Measurements from ENCODE around the gene NOX4. TPM values are rescaled to one million over a fixed set of nuclear protein-coding genes. Genes with fewer than 3 reads are reported as not detected.

Gene NOX4
- polyA plus RNA-seq, 3 donors: not detected

- H3K9ac ChIP-seq (ENCODE audit: insufficient read depth, low read length, poor library complexity, severe bottlenecking): no peak overlapping the region
- H3K36me3 Mint-ChIP-seq: no peaks in the 10 kb centered on the region
- H3K27ac ChIP-seq (ENCODE audit: low read depth in 1 of 2, low read length in 2 of 2): no peak overlapping the region
- H3K9me3 ChIP-seq (replicated peaks in 1 of 2; ENCODE audit: control insufficient read depth in 1 of 2, insufficient read depth in 1 of 2, low read length in 2 of 2): no peaks in the 10 kb centered on the region
- H3K27ac Mint-ChIP-seq: no peak overlapping the region
- no peak for DNase-seq
- no CpG with 5 or more reads among the region's 3 CpGs for WGBS (ENCODE audit: insufficient coverage)
- intact Hi-C loops (cut with micrococcal nuclease): no loop called here
- no peak overlapping the region for H3K4me2 ChIP-seq (replicated peaks; ENCODE audit: extremely low read depth, low read length, poor library complexity, severe bottlenecking)
- H3K4me3 ChIP-seq (replicated peaks in 1 of 3; ENCODE audit: low read depth in 2 of 3, low read length in 3 of 3): no peak overlapping the region
- H3K79me2 ChIP-seq (ENCODE audit: insufficient read depth, low read length): no peaks in the 10 kb centered on the region
- H2AFZ ChIP-seq (ENCODE audit: insufficient read depth, low read depth, low read length, poor library complexity, severe bottlenecking): no peak overlapping the region
- H3K4me1 Mint-ChIP-seq: no peaks in the 10 kb centered on the region
- no peak overlapping the region for H3K4me3 Mint-ChIP-seq
- H3K9me3 Mint-ChIP-seq: peaks cover 0 to 6% (median 2%) of the 10 kb centered on the region in 7 donors
- peaks cover 20 to 26% of the 10 kb centered on the region in 2 donors for H3K27me3 ChIP-seq (ENCODE audit: control insufficient read depth in 2 of 2, insufficient read depth in 2 of 2, low read length in 2 of 2)
- H3K27me3 Mint-ChIP-seq (ENCODE audit: low read depth in 3 of 3): peaks cover 27 to 41% (median 39%) of the 10 kb centered on the region in 3 donors
- no peak for TF ChIP-seq CTCF (IDR thresholded peaks at IDR 0.05)
- no peaks in the 10 kb centered on the region for H3K36me3 ChIP-seq (replicated peaks in 1 of 2; ENCODE audit: control insufficient read depth in 1 of 2, insufficient read depth in 2 of 2, low read length in 2 of 2)
- no peaks in the 10 kb centered on the region for H3K4me1 ChIP-seq (ENCODE audit: control insufficient read depth in 1 of 2, insufficient read depth in 2 of 2, low read length in 2 of 2)
- H4K20me1 ChIP-seq (ENCODE audit: insufficient read depth, low read length): no peaks in the 10 kb centered on the region
These were observed 2.3 kb upstream of the NOX4 start for GRCh38 chr11:89493431-89493830.

- Histone ChIP-seq H3K9ac (ENCODE audit: insufficient read depth, low read length, poor library complexity, severe bottlenecking) (no peak overlapping the region), H3K4me2 (replicated peaks; ENCODE audit: extremely low read depth, low read length, poor library complexity, severe bottlenecking) (no peak overlapping the region)
These were observed 584 bp downstream of the NOX4 start for GRCh38 chr11:89490602-89490980.

More at GRCh38 chr11:89490602-89490980, 584 bp downstream of the NOX4 start:
- H3K27me3 Mint-ChIP-seq (ENCODE audit: low read depth in 3 of 3): peaks cover 27 to 39% (median 39%) of the 10 kb centered on the region in 3 donors
- intact Hi-C loops (cut with micrococcal nuclease): no loop called here
- peak overlapping the region in 1 of 2 donors; percentile 67 for H3K4me3 Mint-ChIP-seq
- no peaks in the 10 kb centered on the region for H3K9me3 ChIP-seq (replicated peaks in 1 of 2; ENCODE audit: control insufficient read depth in 1 of 2, insufficient read depth in 1 of 2, low read length in 2 of 2)
- H3K27me3 ChIP-seq (ENCODE audit: control insufficient read depth in 2 of 2, insufficient read depth in 2 of 2, low read length in 2 of 2): peaks cover 20 to 26% of the 10 kb centered on the region in 2 donors
- peaks cover 0 to 6% (median 2%) of the 10 kb centered on the region in 7 donors for H3K9me3 Mint-ChIP-seq
- H3K4me1 Mint-ChIP-seq: no peaks in the 10 kb centered on the region
- no peak overlapping the region for H3K27ac Mint-ChIP-seq
- no peak for TF ChIP-seq CTCF (IDR thresholded peaks at IDR 0.05)
- H3K79me2 ChIP-seq (ENCODE audit: insufficient read depth, low read length): no peaks in the 10 kb centered on the region
- no CpG with 5 or more reads among the region's 3 CpGs for WGBS (ENCODE audit: insufficient coverage)
- no peaks in the 10 kb centered on the region for H3K4me1 ChIP-seq (ENCODE audit: control insufficient read depth in 1 of 2, insufficient read depth in 2 of 2, low read length in 2 of 2)
- DNase-seq: no peak
- H3K36me3 Mint-ChIP-seq: no peaks in the 10 kb centered on the region
- H3K36me3 ChIP-seq (replicated peaks in 1 of 2; ENCODE audit: control insufficient read depth in 1 of 2, insufficient read depth in 2 of 2, low read length in 2 of 2): no peaks in the 10 kb centered on the region
- H3K27ac ChIP-seq (ENCODE audit: low read depth in 1 of 2, low read length in 2 of 2): no peak overlapping the region
- no peaks in the 10 kb centered on the region for H4K20me1 ChIP-seq (ENCODE audit: insufficient read depth, low read length)
- H3K4me3 ChIP-seq (replicated peaks in 1 of 3; ENCODE audit: low read depth in 2 of 3, low read length in 3 of 3): no peak overlapping the region
- no peak overlapping the region for H2AFZ ChIP-seq (ENCODE audit: insufficient read depth, low read depth, low read length, poor library complexity, severe bottlenecking)

Data from CD14-positive monocyte (primary cell).